Sigmoid colon (tissue), 7 donors: ENCODE data around the gene CHST2. TPM values are rescaled to one million over a fixed set of nuclear protein-coding genes. Genes with fewer than 3 reads are reported as not detected.

Experiments
- DNase-seq: peaks from one replicate; pipeline ENCODE4 v3.0.0-alpha.2; 2019
- H3K27ac ChIP-seq, 4 donors: fragments of 200-600 bp; sonication (generic); one replicate each; pipeline ENCODE4 v1.5.1; 2016 to 2019; ENCODE audit warnings: mild to moderate bottlenecking in 1 of 4
- H3K27me3 ChIP-seq, 3 donors: fragments of 200-600 bp; sonication (generic); one replicate each; pipeline ENCODE4 v1.5.1; 2019; ENCODE audit warnings: mild to moderate bottlenecking in 1 of 3
- H3K36me3 ChIP-seq, 4 donors: fragments of 200-600 bp; sonication (generic); one replicate each; pipeline ENCODE4 v1.5.1; 2016 to 2019
- H3K4me1 ChIP-seq, 4 donors: fragments of 200-600 bp; sonication (generic); one replicate each; pipeline ENCODE4 v1.5.1; 2017 to 2019
- H3K4me3 ChIP-seq, 4 donors: fragments of 200-600 bp; sonication (generic); one replicate each; pipeline ENCODE4 v1.5.1; 2017 to 2019; ENCODE audit warnings: mild to moderate bottlenecking in 2 of 4, moderate library complexity in 1 of 4
- H3K9me3 ChIP-seq, 4 donors: fragments of 200-600 bp in 3 of 4; sonication (generic) in 3 of 4; one replicate each; pipeline versions ENCODE4 v1.5.1 to v1.6.1; 2013 to 2019
- CTCF ChIP-seq, 4 experiments: fragments of 450-650 bp in 3 of 4; fragments of 200-600 bp in 1 of 4; IDR thresholded peaks; one replicate each; pipeline ENCODE4 v1.5.1; 2016 to 2019; ENCODE audit warnings: antibody characterized with exemption in 4 of 4, mild to moderate bottlenecking in 3 of 4, moderate library complexity in 2 of 4
- EP300 ChIP-seq, 4 donors: sonication (generic); formaldehyde crosslinking; IDR thresholded peaks; one replicate each; pipeline ENCODE4 v1.6.1; 2017; ENCODE audit warnings: antibody characterized with exemption in 4 of 4
- POLR2A ChIP-seq, 2 donors: fragments of 450-650 bp; IDR thresholded peaks; one replicate each; pipeline ENCODE4 v1.6.1; 2016; ENCODE audit warnings: antibody characterized with exemption in 2 of 2, mild to moderate bottlenecking in 2 of 2, moderate library complexity in 2 of 2
- POLR2AphosphoS5 ChIP-seq, 4 donors: sonication (generic); formaldehyde crosslinking; IDR thresholded peaks; one replicate each; pipeline ENCODE4 v1.6.1; 2017; ENCODE audit warnings: antibody characterized with exemption in 4 of 4
- WGBS, 2 donors: extraction: QIAGEN DNeasy Blood & Tissue Kit; methylation state at CpG; one replicate each; pipeline ENCODE4 v1.1.7; 2013; 5-methylcytosine and 5-hydroxymethylcytosine counted together
- intact Hi-C: fragments of 100-400 bp; cut with DNase I; formaldehyde crosslinking; loops from one replicate; pipeline ENCODE4 v1.15.1; 2023
- polyA plus RNA-seq, 3 donors: library from polyadenylated mRNA; stranded (reverse); fragments of 200-250 nt; gene quantifications; one replicate each; pipeline ENCODE4 v1.2.3, GENCODE V29; 2013
- total RNA-seq, 4 donors: library from RNA; depleted of rRNA; stranded (reverse); fragments of >200 nt; gene quantifications; one replicate each; pipeline ENCODE4 v1.1.0, GENCODE V29; 2016
- donor health status: healthy with polysubstance abuse.
- donor health status: Bipolar disorder and iron deficiency.
- donor health status: healthy.

The CHST2 gene
- total and polyA plus RNA-seq, 7 donors = 0.60 to 4.5 (median 3.1) TPM

GRCh38 chr3:143168855-143169192 is 49.3 kb downstream of the CHST2 start:
- intact Hi-C loops = no loop called here
- H3K9me3 ChIP-seq = peaks cover 0 to 2% (median 0%) of the 10 kb centered on the region in 4 donors
- no peak overlapping the region for H3K4me3 ChIP-seq
- 91 to 92% methylated on average over 2 of the region's 2 CpGs for WGBS, 2 donors
- no peak overlapping the region for H3K27ac ChIP-seq
- no peaks in the 10 kb centered on the region for H3K27me3 ChIP-seq
- no peaks in the 10 kb centered on the region for H3K4me1 ChIP-seq
- no peak for DNase-seq
- H3K36me3 ChIP-seq = no peaks in the 10 kb centered on the region
- TF ChIP-seq EP300 (IDR thresholded peaks at IDR 0.05) = no peak

GRCh38 chr3:143170074-143170473 is 50.5 kb downstream of the CHST2 start:
- no peak overlapping the region for H3K27ac ChIP-seq
- no peak for TF ChIP-seq POLR2AphosphoS5 (IDR thresholded peaks at IDR 0.05)
- no peak for TF ChIP-seq EP300 (IDR thresholded peaks at IDR 0.05)
- no peak for TF ChIP-seq POLR2A (IDR thresholded peaks at IDR 0.05)
- no peak for TF ChIP-seq CTCF (IDR thresholded peaks at IDR 0.05)
- 52 to 86% methylated on average over 6 of the region's 6 CpGs for WGBS, 2 donors
- intact Hi-C loops = no loop called here
- H3K4me1 ChIP-seq = no peaks in the 10 kb centered on the region
- DNase-seq = no peak
- peaks cover 0 to 2% (median 0%) of the 10 kb centered on the region in 4 donors for H3K9me3 ChIP-seq
- H3K4me3 ChIP-seq = no peak overlapping the region
- H3K27me3 ChIP-seq = no peaks in the 10 kb centered on the region
- no peaks in the 10 kb centered on the region for H3K36me3 ChIP-seq

GRCh38 chr3:143170676-143171075 is 51.1 kb downstream of the CHST2 start:
- intact Hi-C loops = no loop called here
- Histone ChIP-seq H3K36me3 (no peaks in the 10 kb centered on the region), H3K4me1 (no peaks in the 10 kb centered on the region), H3K27ac (peak overlapping the region in 1 of 4 donors; percentile 8), H3K27me3 (no peaks in the 10 kb centered on the region), H3K9me3 (peaks cover 0 to 2% (median 0%) of the 10 kb centered on the region in 4 donors), H3K4me3 (no peak overlapping the region)
- TF ChIP-seq POLR2AphosphoS5 (IDR thresholded peaks at IDR 0.05) (no peak), CTCF (IDR thresholded peaks at IDR 0.05) (no peak), EP300 (IDR thresholded peaks at IDR 0.05) (no peak), POLR2A (IDR thresholded peaks at IDR 0.05) (no peak)
- DNase-seq = no peak
- WGBS, 2 donors = 0 to 2% methylated on average over 1 of the region's 1 CpG

GRCh38 chr3:143171141-143171980 is 51.8 kb downstream of the CHST2 start:
- H3K27me3 ChIP-seq = no peaks in the 10 kb centered on the region
- H3K4me3 ChIP-seq = no peak overlapping the region
- no peaks in the 10 kb centered on the region for H3K36me3 ChIP-seq
- no peak for DNase-seq
- 33 to 70% methylated on average over 3 of the region's 3 CpGs for WGBS, 2 donors
- TF ChIP-seq POLR2AphosphoS5 (IDR thresholded peaks at IDR 0.05) = no peak
- TF ChIP-seq EP300 (IDR thresholded peaks at IDR 0.05) = no peak
- TF ChIP-seq POLR2A (IDR thresholded peaks at IDR 0.05) = no peak
- no peak for TF ChIP-seq CTCF (IDR thresholded peaks at IDR 0.05)
- H3K9me3 ChIP-seq = peaks cover 0 to 2% (median 0%) of the 10 kb centered on the region in 4 donors
- intact Hi-C loops = no loop called here
- no peaks in the 10 kb centered on the region for H3K4me1 ChIP-seq
- H3K27ac ChIP-seq = peak overlapping the region in 1 of 4 donors; percentile 8

GRCh38 chr3:143172062-143172794 is 52.7 kb downstream of the CHST2 start:
- TF ChIP-seq POLR2AphosphoS5 (IDR thresholded peaks at IDR 0.05) (no peak), POLR2A (IDR thresholded peaks at IDR 0.05) (no peak), CTCF (IDR thresholded peaks at IDR 0.05) (no peak), EP300 (IDR thresholded peaks at IDR 0.05) (no peak)
- Histone ChIP-seq H3K4me3 (no peak overlapping the region), H3K4me1 (no peaks in the 10 kb centered on the region), H3K36me3 (no peaks in the 10 kb centered on the region), H3K27ac (no peak overlapping the region), H3K27me3 (no peaks in the 10 kb centered on the region), H3K9me3 (peaks cover 0 to 2% (median 0%) of the 10 kb centered on the region in 4 donors)
- no peak for DNase-seq
- intact Hi-C loops = no loop called here
- WGBS, 2 donors = 77 to 90% methylated on average over 5 of the region's 5 CpGs
